GM19324 (cell line): ENCODE measurements around the gene HLA-DPB1.
"Not testable (repeated sequence)": the region's sequence is repeated elsewhere in the genome, so short reads cannot be mapped to it uniquely, and the experiment has no call there.

ENCODE experiments used
- ATAC-seq: cut with Tn5 transposase; IDR thresholded peaks from one replicate; pipeline ENCODE4 v1.9.1; 2021; ENCODE audit warnings: mild to moderate bottlenecking, moderate library complexity; ENCODE audit not compliant: unreplicated experiment, low FRiP score

HLA-DPB1 gene

DNA sequence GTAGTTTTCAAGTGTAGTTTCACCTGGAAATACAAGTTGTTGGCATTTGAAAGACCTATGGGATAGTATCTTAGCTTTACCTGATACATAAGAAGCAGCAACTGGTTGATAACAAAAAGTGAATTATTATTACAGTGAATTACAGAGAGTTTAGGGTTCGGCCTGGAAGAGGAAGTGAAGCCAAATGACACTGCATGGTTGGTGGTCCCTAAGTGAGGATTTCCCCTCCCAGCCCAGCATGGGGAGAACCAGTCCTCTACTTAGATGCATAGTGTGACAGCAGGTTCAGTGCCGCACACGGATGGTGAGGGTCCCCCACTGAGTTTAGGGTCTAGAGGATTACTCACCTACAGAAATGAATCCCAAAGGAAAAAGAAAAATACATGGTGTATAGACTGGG, 18.1 kb downstream of the HLA-DPB1 start:
- ATAC-seq, result no peak

DNA sequence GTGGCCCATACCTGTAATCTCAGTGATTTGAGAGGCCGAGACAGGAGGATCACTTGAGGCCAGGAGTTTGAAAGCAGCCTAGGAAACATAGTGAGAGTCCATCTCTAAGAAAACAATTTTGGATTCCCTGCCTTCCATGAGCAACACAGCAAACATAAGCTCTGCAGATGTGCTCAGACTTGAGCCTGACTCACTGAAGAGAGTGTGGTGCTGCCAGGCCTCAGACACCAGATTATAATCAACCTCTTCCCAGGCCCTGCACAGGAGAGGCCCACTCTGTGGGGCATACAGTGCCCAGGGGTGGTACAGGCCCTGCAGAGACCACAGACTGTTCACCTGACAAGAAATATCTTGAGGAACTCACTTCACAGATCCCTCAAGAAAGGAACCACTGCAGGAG, 19.9 kb downstream of the HLA-DPB1 start:
- ATAC-seq, result no peak

DNA sequence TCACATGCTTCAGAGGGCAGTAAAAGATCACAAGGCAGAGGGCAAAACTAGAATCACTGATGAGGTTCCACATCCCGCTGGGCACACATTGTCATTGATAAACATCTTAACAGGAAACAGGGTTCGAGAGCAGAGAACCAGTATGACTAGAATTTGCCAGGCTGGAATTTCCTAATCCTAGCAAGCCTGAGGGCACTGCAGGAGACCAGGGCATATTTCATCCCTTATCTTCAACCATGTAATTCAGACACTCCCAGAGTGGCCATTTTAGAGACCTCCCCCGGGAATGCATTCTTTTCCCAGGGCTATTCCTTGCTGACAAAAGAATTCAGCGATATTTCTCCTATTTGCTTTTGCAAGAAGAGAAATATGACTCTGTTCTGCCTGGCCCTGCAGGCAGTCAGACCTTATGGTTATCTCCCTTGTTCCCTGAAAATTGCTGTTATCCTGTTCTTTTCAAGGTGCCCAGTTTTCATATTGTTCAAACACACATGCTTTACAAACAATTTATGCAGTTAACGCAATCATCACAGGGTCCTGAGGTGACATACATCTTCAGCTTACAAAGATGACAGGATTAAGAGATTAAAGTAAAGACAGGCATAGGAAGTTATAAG, 25.4 kb downstream of the HLA-DPB1 start:
- not testable (repeated sequence) for ATAC-seq

DNA sequence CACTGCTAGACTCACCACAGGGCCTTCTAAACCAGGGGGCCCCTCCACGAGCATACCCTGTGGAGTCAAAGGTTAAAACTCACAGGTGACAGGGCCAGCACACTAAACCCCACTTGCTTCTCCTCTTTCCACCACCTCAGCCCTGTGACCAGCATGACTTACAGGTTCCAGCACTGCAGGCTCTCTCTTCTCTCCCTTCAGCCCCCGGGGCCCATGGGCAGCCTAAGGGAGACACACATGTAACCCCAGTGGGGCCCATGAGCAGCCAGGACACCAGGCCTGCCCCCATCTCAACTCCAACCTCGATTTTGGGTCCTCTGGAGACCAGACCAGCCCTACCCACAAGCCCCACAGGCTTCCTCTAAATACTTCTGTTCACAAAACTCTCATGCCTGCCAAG, 28.0 kb downstream of the HLA-DPB1 start:
- no peak for ATAC-seq

DNA sequence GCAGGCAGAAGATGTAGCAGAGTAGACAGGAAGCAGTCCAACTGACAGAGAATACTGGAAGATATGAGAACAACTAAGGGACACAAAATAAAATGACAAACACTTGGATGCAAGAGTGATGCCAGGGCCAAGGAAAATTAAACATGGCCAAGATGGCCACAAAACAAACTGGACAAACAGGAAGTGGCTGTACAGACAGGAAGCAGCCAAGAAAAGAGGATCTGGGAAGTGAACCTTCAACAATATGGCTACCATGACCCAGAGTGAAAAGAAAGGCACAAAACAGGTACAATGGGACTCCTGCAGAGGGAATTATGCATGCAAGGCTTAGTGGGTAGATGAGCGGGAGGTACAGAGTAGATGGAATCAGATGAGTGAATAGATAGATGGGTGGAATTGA, 29.1 kb downstream of the HLA-DPB1 start:
- ATAC-seq, result no peak

DNA sequence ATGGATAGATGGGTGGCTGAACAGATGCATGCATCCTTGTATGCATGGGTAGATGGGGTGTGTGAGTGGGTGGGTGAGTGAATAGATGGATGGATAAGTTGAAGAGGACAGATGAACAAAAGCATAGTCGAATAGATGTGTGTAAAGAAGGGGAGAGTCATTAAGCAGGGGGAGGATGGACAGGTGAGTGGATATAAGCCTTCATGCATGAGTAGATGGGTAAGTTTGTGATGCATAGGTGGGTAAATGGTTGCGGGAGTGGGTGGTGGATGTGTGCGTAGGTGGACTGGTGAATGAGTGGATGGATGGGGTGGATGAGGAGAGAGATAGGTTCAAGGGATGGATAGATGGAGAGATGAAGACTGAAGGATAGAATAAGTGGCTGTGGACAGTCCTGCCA, 29.6 kb downstream of the HLA-DPB1 start:
- no peak for ATAC-seq

DNA sequence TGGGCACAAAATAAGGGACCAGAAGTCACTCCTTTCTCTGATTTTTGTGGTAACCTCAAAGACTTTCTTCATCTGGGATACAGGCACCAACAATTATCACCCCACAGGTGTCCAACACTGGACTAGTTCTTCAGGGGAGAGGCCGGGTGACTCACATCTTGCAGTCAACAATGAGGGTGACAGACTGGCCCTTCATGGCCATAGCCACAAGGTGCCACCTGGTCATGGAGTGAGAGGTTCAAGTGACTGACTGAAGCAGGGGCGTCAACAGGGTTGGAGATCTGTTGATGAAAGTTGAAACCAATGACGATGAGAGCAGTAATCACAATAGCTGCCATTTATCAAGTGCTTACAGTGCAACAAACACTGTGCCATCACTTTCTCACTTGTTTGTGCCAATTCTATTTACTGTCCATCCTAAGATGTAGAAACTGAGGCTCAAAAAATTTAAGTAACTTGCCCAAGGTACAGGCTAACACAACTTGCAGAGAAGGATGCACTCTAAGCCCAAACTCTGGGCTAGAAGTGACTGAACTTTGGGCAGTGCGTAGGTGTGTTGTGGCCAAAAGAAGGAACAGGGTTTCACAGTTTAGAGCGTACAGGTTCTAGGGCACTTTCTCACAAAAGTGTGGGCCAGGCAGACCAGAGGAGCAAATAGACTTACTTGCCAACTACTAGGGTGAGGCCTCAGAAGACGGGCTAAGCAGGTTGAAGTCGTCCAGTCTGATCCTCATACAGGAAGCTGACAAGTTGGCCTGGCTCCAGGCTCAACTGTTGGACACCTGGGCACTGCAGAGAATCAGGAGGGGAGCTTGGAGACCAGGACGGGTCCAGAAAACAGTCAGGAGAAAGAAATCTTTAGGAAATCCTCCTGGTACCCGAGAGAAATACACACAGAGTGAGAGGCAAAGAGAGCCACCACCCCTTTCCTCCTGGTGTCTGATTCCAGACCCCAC, 30.4 kb downstream of the HLA-DPB1 start:
- no peak for ATAC-seq

DNA sequence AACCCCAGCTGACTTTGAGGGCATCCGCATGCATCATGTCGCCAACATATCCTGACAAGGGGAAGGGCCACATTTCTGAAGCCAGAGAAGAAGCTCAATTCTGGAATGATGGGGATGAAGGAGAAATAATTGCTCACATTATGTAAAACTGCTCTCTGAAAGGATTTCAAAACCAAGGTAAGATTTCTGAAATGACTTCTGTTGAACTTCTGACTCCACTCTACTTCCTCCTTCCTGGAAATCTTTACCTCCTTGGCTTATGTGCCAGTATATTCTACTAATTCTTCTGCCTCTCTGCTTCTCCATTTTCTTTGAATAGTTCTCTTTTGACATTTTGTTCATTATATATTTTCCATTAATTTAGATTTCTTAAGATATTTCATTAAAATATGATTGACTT, 31.9 kb downstream of the HLA-DPB1 start:
- ATAC-seq, result no peak

DNA sequence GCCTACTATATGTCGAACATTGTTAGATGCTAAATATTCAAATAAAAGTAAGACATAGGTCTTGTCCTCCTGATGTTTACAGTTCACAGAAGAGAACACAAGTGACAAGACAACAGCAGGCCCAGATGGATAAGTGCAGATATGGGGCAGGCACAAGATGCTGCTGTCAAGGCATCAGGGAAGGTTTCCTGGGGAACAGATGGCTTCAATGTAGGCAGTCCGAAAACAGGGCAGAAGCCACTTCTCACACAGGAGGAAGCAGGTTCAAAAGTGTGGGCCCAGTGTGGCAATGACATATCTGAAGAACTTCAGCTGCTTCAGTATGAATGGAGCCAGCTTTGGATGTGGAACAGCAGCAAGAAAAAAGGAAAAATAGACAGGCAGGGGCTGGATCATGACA, 32.5 kb downstream of the HLA-DPB1 start:
- no peak for ATAC-seq

DNA sequence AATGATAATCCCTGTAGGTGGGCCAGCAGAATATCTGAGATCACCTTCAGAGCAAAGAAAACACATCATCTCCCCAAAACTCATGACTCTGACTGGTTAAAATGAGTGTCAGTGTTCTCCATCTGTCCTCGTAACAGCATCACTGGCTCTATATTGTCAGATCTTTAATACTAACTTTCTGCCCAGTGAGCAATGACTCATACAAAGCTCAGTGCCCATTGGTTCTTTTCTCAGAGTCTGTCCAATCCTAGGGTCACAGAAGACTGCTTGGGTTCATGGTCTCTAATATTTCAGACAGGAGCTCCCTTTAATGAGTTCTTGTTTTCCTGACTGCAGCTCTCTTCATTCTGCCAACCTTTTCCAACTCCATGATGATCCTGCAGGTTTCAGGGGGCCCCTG, 36.4 kb downstream of the HLA-DPB1 start:
- peak; percentile 59 for ATAC-seq

DNA sequence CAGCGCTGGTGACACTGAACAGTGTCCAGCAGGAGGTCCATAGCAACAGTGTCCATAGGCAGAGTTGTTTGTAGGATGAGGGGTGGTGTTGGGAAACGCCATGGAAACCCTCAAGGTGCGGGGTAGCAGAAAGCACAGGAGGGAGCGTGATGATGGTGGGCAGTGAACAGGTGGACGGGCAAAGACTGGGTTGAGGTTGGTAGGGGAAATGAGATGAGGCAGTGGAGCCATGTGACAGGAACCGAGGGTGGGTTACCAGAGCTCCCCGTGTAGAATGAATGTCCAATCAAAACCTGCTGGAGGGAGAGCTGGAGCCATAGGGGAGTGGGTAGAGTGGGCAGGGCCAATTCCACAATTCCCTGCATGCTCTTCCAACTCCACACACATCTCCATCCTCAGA, 38.0 kb downstream of the HLA-DPB1 start:
- no peak for ATAC-seq

DNA sequence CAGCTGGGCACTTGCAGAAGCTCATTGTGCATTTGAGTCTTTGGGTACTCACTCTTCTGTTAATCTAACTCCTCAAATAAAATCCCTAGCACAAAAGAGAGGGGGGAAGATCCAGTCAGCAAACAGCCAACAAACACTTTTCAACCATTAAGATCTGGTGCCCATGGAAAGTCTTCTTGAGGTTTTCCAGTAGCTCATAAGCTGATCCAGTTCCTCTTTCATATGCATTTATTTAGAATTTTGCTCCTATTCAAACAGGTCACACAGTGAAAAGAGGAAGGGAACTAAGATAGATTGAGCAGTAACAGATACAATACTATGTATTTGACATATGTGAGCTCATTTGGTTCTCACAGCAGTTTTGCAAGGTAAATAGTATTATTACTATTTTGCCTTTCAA, 38.6 kb downstream of the HLA-DPB1 start:
- ATAC-seq, result no peak

DNA sequence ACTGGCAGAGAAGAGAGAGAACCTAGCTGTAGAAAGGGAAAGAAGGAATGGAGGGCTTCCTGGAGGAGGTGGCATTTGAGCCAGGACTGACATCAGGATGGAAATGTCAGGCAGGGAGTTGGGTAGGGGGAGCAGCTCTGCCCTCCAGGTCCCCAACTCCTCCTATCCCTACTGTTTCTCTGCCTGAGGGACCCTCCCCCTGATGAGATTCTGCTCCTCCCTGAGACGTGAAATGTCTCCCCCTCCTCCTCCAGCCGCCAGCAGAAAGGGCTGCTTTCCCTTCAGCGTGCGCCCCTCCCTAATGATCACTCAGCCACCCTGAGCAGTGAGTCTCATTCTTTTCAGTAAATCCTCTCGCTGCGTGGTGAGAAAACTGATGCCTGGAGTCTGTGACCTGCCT, 40.6 kb downstream of the HLA-DPB1 start:
- no peak for ATAC-seq

DNA sequence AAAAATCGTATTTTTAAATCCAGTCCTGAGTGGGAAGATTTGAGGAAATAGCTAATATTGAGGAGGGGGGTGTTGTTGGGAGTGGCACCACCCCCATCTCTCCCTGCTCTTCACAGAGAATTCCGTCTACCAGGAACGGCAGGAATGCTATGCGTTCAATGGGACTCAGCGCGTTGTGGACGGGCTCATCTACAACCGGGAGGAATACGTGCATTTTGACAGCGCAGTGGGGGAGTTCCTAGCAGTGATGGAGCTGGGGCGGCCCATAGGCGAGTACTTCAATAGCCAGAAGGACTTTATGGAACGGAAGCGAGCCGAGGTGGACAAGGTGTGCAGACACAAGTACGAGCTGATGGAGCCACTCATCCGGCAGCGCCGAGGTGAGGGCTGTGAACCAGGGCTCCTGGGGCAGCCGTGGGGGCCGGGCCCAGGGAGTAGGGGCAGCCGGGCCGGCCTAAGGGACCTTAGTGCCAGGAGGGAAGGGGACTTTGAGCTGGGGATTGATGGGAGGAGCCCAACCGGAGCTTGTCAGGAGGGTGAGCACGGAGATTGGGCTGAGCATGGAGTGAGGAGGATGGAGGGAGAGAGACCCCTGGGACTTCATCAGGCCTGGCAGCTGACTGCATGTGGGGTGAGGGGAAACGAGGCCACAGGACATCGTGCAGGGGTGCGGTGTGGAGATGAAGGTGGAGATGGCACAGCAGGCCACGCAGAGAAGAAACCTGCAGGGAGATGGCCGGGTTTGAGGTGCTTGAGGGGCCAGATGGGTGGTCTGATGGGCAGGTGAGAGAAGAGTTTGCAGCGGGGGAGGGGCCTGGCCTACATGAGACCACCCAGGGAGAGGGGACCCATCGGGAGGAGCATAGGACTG, 41.3 kb downstream of the HLA-DPB1 start:
- ATAC-seq, result no peak

DNA sequence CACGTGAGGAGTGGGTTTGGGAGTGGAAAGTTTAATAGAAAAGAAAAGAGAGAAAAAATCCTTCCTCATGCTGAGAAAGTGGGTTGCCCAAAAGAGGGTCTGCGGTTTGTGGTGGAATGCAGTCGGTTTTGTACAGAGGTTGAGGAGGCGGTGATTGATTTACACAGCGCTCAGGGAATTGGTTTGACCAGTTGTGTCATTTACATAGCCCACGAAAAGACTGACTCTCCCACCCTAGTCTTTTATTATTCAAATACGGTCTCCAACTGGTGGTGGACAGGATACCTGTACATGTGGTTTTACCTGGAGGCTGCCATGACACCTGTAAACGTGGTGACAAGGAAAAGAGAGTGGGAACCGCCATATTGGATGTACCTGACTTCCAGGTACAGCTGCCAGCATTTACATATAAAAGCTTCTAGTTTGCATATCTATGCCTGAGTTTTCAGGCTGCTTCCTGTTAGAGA, 42.1 kb downstream of the HLA-DPB1 start:
- ATAC-seq, result no peak

DNA sequence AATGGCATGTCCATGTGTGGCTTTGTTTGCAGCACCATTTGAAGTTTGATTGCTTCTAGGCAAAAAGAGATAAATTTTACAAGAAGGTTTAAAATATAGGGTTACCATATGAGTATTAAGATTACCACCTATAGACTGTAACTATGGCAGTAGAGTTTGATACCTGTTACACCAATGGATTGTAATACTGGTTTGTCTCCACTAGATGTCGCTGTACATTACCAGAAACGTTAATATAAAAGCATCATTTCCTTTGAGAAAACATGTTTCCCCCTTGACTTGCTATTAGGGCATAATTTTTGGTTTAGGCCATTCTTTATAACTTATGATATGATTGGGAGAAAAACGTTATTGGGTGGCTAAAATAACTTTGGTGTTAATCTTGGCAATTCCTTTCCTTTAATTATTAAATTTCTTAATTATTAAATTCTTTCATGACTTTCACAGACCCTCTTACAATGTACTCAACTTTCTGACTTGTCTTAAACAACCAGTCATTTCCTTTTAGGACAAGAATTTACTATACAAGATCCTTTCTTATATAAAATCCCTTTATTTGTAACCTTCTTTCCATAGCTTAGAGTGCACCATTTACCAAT, 42.8 kb downstream of the HLA-DPB1 start:
- ATAC-seq, result no peak

DNA sequence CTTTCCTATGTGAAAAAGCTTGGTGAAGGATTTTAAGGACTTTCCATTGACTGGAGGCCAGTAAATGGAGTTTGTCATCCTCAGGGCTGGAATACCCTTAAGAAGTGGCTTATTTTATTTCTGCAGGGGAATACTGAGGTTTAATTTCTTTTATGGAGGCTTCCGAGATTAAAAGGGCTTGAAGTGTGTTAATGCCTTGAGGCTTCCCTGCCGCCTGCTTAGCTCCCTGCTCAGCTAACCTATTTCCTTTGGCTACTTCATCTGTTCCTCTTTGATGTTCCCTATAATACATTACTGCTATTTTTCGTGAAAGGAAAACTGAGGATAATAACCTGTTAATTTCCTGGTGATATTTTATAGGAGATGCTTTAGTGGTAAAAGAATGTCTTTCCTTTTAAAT, 44.2 kb downstream of the HLA-DPB1 start:
- no peak for ATAC-seq

DNA sequence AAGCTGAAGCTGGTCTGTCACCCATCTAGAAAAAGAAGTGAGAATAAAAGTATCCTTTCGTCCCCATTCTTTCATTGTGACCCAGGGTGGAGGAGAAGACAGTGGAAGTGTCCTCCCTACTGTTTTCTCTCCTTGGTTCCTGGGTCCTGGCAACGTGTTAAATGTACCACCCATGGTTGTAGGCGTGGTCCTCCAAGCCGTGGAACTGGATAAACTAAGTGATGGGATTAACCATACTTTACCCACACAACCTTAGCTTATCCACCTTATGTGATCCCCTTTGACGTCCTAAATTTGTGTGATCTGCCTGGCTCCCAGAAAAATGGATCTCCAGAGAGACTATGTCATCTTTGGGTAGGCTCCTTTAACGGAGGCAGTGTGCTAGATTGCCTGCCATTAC, 47.4 kb downstream of the HLA-DPB1 start:
- ATAC-seq, result no peak

DNA sequence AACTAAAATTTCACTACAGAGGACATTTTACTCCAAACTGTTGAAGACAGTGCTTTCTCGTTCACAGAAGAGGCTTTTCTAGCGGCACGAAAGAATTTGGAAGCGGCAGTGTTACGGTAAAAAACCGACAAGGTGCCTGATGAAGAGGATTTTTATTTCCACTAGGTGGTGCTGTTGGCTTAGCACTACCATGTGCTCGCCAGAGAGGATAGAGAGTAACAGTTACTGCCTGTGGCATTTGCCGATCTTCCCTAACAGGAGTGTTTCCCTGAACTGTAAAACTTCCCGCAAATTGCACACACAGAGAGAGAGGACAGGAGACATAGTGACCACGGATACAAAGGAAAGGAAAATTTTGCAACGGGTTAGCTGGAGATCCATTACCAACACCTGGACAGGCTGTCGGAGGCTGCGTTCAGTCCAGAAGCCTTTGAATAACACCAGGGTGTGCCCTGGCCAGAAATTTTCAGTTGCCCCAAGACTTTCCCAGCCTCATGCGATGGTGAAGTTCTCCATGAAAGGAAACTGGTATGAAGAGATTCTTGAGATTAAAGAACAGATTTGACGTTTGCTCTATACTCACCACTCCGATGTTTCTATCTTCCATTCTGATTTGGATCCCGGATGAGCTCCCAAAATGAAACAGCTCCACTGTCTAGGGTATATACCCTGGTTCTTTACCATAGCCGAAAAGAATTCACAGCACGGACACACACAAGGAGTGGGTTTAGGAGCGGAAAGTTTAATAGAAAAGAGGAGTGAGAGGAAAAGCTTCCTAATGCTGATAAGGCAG, 48.1 kb downstream of the HLA-DPB1 start:
- no peak for ATAC-seq

DNA sequence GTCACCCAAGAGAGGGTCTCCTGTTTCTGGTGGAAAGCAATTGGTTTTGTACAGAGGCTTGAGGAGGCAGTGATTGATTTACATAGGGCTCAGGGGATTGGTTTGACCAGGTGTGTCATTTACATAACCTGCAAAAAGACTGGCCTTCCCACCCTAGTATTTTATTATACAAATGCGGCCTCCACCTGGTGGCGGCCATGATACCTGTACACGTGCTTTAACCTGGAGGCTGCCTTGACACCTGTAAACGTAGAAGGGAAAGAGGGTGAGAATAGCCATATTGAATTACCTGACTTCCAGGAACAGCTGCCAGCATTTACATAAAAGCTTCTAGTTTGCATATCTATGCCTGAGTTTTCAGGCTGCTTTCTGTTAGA, 48.7 kb downstream of the HLA-DPB1 start:
- no peak for ATAC-seq
